Naive thymus-derived CD4-positive, alpha-beta T cell (primary cell): ENCODE data around the gene HHATL. TPM values are rescaled to one million over a fixed set of nuclear protein-coding genes. Genes with fewer than 3 reads are reported as not detected.

ENCODE experiments used
- ATAC-seq: fragments of 150-1000 bp; cut with Tn5 transposase; 2 replicates; pipeline ENCODE4 v1.10.0; 2021; ENCODE audit warnings: mild to moderate bottlenecking, moderate library complexity
- CTCF ChIA-PET: fragments of 350-600 bp; sonication (Branson Sonifier 250); formaldehyde crosslinking; loops from one replicate; lab custom pipeline; 2021; ENCODE audit warnings: antibody characterized with exemption; lab: Charles Lee
- POLR2A ChIA-PET: fragments of 350-600 bp; sonication (Branson Sonifier 250); formaldehyde crosslinking; loops from one replicate; lab custom pipeline; 2021; ENCODE audit warnings: antibody characterized with exemption, inconsistent platforms; lab: Charles Lee
- DNase-seq, 9 donors: peaks; one replicate each; pipeline versions ENCODE4 v3.0.0 to v3.0.0-alpha.2; 2020 to 2022; ENCODE audit warnings: mixed read lengths in 1 of 9
- H3K27ac ChIP-seq: one replicate; pipeline ENCODE4 v1.7.0; 2013; ENCODE audit warnings: mild to moderate bottlenecking, low read depth, low read length, moderate library complexity
- H3K27me3 ChIP-seq, 2 donors: one replicate each; pipeline ENCODE4 v1.7.0; 2013; ENCODE audit warnings: low read length in 2 of 2, mild to moderate bottlenecking in 2 of 2, moderate library complexity in 2 of 2; ENCODE audit not compliant: control insufficient read depth in 2 of 2, insufficient read depth in 2 of 2
- H3K36me3 ChIP-seq, 3 experiments: 1 replicate in 2 of 3; 2 replicates in 1 of 3; pipeline ENCODE4 v1.7.0; 2013; ENCODE audit warnings: low read length in 3 of 3, mild to moderate bottlenecking in 3 of 3, moderate library complexity in 1 of 3; ENCODE audit not compliant: insufficient read depth in 3 of 3, control insufficient read depth in 2 of 3
- H3K4me1 ChIP-seq, 2 donors: one replicate each; pipeline ENCODE4 v1.7.0; 2013; ENCODE audit warnings: low read length in 2 of 2, mild to moderate bottlenecking in 2 of 2, moderate library complexity in 1 of 2; ENCODE audit not compliant: control insufficient read depth in 2 of 2, insufficient read depth in 2 of 2
- H3K4me3 ChIP-seq: 2 replicates; pipeline ENCODE4 v1.7.0; 2013; ENCODE audit warnings: mild to moderate bottlenecking, low read length
- H3K9me3 ChIP-seq, 3 experiments: 1 replicate in 2 of 3; 2 replicates in 1 of 3; pipeline ENCODE4 v1.7.0; 2013; ENCODE audit warnings: low read length in 3 of 3; ENCODE audit not compliant: control insufficient read depth in 2 of 3
- H3K27ac Mint-ChIP-seq, 9 donors: one replicate each; pipeline ENCODE4 v1.8.0; 2020 to 2022; ENCODE audit warnings: mixed read lengths in 9 of 9, mild to moderate bottlenecking in 8 of 9, moderate library complexity in 5 of 9, inconsistent platforms in 2 of 9
- H3K27me3 Mint-ChIP-seq, 5 donors: one replicate each; pipeline ENCODE4 v1.8.0; 2021 to 2022; ENCODE audit warnings: mixed read lengths in 5 of 5, mild to moderate bottlenecking in 1 of 5
- H3K36me3 Mint-ChIP-seq, 5 donors: one replicate each; pipeline ENCODE4 v1.8.0; 2020 to 2022; ENCODE audit warnings: mixed read lengths in 5 of 5, mild to moderate bottlenecking in 3 of 5, inconsistent platforms in 1 of 5
- H3K4me1 Mint-ChIP-seq, 7 donors: one replicate each; pipeline ENCODE4 v1.8.0; 2020 to 2022; ENCODE audit warnings: mixed read lengths in 7 of 7, mild to moderate bottlenecking in 3 of 7, inconsistent platforms in 1 of 7
- H3K4me3 Mint-ChIP-seq, 10 donors: one replicate each; pipeline ENCODE4 v1.8.0; 2020 to 2022; ENCODE audit warnings: mild to moderate bottlenecking in 10 of 10, mixed read lengths in 10 of 10, moderate library complexity in 6 of 10, inconsistent platforms in 2 of 10
- H3K9me3 Mint-ChIP-seq, 11 donors: one replicate each; pipeline ENCODE4 v1.8.0; 2020 to 2022; ENCODE audit warnings: mixed read lengths in 11 of 11, mild to moderate bottlenecking in 4 of 11, inconsistent platforms in 1 of 11, moderate library complexity in 1 of 11
- intact Hi-C, 2 donors: fragments of 100-400 bp; cut with micrococcal nuclease; formaldehyde crosslinking; loops; one replicate each; pipeline ENCODE4 v1.15.1; 2023
- polyA plus RNA-seq, 2 donors: library from polyadenylated mRNA; unstranded; fragments of 300-500 nt; fragmentation: Illumina TruSeq; gene quantifications; one replicate each; pipeline ENCODE4 v1.2.3, GENCODE V29; 2021
- total RNA-seq, 6 experiments: library from RNA in 5 of 6; stranded (reverse) in 5 of 6; gene quantifications; 1 replicate in 5 of 6; 2 replicates in 1 of 6; pipeline ENCODE4 v1.2.3 and lab custom pipeline; 2021 to 2026

The HHATL gene
- total and polyA plus RNA-seq, 7 experiments from 2014 or later = not detected

DNA sequence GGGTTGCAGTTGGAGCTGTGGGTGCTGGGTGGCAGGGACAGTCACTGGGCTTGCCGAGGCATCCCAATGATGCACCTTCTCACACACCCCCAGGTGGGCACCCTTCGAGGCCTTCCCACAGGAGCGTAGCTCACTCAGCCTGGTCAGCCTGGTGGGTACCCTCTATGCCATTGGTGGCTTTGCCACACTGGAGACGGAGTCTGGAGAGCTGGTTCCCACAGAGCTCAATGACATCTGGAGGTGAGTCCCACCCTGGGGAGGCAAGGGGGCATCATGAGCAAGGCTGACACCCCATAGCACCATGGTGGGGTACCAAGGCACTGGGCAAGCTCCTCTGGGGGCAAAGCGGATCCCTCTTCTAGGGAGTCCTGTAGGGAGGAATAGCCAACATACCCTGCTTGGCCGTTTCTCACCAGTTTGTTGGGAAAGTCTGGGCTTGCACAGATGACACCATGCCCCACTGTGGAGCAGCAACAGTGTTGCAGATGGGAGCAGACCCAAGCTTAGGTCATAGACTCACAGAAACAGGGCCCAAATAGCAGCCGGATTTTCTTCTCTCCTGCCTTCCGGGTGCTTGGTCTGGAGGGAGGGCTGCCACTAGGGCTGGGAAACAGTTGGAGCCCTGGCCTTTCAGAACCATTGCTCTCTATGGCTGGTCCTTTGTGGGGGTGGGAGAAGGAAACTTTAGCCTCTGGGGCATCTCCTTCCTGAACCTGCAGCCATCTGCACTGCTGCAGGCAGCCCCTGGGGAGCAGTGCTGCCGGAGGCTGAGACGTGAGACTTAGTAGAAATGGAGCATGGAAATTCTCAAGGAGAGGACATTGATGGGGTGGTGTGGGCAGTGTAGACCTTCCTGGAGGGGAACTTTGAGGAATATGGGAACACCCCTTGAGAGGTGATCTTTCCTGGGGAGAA lies 11.6 kb downstream of the HHATL start:
- Mint-ChIP-seq H3K27me3 (peaks cover 0 to 8% (median 4%) of the 10 kb centered on the region in 5 donors), H3K4me3 (no peak overlapping the region), H3K27ac (no peak overlapping the region), H3K9me3 (peaks cover 0 to 2% (median 0%) of the 10 kb centered on the region in 11 donors), H3K36me3 (no peaks in the 10 kb centered on the region), H3K4me1 (peaks cover 0 to 2% (median 0%) of the 10 kb centered on the region in 7 donors)
- no peaks in the 10 kb centered on the region for H3K9me3 ChIP-seq
- no peak overlapping the region for H3K4me3 ChIP-seq
- H3K4me1 ChIP-seq = no peaks in the 10 kb centered on the region
- POLR2A ChIA-PET = no interaction called here
- ATAC-seq = no peak
- intact Hi-C loops = no loop called here
- no peak overlapping the region for H3K27ac ChIP-seq
- no peaks in the 10 kb centered on the region for H3K27me3 ChIP-seq
- CTCF ChIA-PET = interaction anchor here (0.6 kb wide), 1 partner anchor 550 kb away, joined by 4 read pairs; no protein-coding TSS in a partner anchor
- DNase-seq = no peak
- H3K36me3 ChIP-seq = no peaks in the 10 kb centered on the region

DNA sequence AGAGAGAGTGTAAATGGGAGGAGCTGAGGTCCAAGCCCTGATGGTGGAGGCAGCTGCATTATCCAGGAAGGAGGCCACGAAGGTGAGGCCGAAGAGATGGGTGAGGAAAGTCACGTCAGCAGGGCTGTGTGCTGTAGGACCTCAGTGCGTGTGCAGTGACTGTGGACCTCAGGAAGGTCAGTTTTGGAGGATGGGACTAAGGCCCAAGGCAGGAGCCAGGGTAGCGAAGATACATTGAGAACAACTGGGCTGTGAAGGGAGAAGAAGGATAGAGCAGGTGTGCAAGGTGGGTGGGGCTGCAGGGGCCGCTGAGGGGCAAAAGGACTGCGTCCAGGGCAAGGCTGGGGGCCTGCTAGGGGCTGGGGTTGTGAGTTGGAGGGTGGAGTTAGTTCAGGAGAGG lies 12.4 kb downstream of the HHATL start:
- H3K4me3 ChIP-seq = no peak overlapping the region
- DNase-seq (no peak), ATAC-seq (no peak)
- no peaks in the 10 kb centered on the region for H3K36me3 ChIP-seq
- H3K4me1 ChIP-seq = no peaks in the 10 kb centered on the region
- peaks cover 0 to 6% (median 3%) of the 10 kb centered on the region in 7 donors for H3K4me1 Mint-ChIP-seq
- H3K27me3 Mint-ChIP-seq = peaks cover 0 to 13% (median 7%) of the 10 kb centered on the region in 5 donors
- H3K27ac ChIP-seq = no peak overlapping the region
- no peaks in the 10 kb centered on the region for H3K36me3 Mint-ChIP-seq
- ChIA-PET CTCF (interaction anchor here (0.7 kb wide), 1 partner anchor 11 kb away, joined by 3 read pairs; no protein-coding TSS in a partner anchor), POLR2A (no interaction called here)
- peaks cover 0 to 2% (median 0%) of the 10 kb centered on the region in 11 donors for H3K9me3 Mint-ChIP-seq
- no peaks in the 10 kb centered on the region for H3K27me3 ChIP-seq
- H3K4me3 Mint-ChIP-seq = no peak overlapping the region
- H3K27ac Mint-ChIP-seq = no peak overlapping the region
- H3K9me3 ChIP-seq = no peaks in the 10 kb centered on the region
- intact Hi-C loops = no loop called here

DNA sequence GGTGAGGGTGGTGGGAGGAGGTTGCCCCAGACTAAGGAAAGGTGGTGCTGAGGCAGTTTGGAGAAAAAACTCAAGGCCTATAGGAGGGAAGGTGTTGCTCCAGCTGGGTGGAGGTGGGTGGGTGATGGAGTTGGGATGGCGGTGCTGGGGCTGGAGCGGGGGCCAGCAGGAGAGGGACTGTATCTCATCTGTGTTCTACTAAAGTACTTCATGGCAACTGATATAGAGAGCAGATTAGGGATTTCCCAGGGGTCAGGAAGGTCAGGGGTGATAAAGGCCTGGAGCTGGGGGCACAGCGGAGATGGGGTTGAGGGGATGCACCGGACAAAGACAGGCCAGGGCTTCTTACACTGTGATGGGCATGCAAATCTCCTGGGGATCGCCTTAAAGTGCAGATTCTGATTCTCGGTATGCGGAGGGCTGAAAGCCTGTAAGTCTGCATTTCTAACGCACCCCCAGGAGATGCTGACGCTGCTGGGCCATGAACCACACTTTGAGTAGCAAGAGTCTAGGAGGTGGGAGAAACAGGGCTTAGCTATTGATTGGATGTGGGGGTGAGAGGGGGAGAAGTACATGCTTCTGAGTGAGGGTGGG lies 13.1 kb downstream of the HHATL start:
- Histone ChIP-seq H3K27me3 (no peaks in the 10 kb centered on the region), H3K4me1 (no peaks in the 10 kb centered on the region), H3K9me3 (no peaks in the 10 kb centered on the region), H3K36me3 (no peaks in the 10 kb centered on the region), H3K27ac (no peak overlapping the region), H3K4me3 (no peak overlapping the region)
- no peak for ATAC-seq
- peaks cover 0 to 6% (median 3%) of the 10 kb centered on the region in 7 donors for H3K4me1 Mint-ChIP-seq
- H3K36me3 Mint-ChIP-seq = no peaks in the 10 kb centered on the region
- no peak for DNase-seq
- CTCF ChIA-PET = no interaction called here
- H3K9me3 Mint-ChIP-seq = peaks cover 0 to 2% (median 0%) of the 10 kb centered on the region in 11 donors
- no peak overlapping the region for H3K4me3 Mint-ChIP-seq
- intact Hi-C loops = no loop called here
- POLR2A ChIA-PET = no interaction called here
- H3K27me3 Mint-ChIP-seq = peaks cover 0 to 16% (median 7%) of the 10 kb centered on the region in 5 donors
- peak overlapping the region in 1 of 9 donors; percentile 39 for H3K27ac Mint-ChIP-seq

DNA sequence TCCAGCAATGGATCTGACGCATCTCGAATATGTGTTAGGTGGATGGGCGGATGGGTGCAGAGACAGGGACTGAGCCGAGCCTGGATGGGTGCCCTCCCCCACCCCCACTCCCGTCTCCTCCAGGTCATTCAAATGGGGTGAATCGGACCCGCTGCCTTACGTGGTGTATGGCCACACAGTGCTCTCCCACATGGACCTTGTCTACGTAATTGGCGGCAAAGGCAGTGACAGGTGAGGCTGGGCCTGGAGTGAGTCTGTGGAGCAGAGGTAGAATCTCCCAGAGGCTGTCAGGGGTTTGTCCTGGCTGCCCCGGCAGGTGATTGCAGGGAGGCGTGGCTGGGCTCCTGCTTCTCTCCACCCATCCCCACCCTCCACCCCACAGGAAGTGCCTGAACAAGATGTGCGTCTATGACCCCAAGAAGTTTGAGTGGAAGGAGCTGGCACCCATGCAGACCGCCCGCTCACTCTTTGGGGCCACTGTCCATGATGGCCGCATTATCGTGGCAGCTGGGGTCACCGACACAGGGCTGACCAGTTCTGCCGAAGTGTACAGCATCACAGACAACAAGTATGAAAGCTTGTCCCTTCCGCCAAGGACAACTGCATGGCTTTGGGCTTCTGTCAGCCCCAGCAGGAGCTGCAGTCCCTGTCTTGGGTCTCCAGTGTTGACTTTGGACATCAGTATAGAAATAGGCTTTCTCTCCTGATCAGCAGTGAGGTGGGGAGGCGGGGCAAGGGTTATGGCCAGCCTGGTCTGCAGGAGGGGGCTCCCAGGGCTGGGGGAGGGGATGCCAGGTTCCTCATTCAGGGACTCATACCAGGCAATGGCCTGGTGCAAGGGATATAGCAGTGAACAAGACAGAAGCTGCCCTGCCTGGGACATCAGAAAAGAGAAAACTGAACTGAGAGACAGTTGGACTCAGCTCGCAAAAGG lies 13.8 kb downstream of the HHATL start:
- ATAC-seq = no peak
- intact Hi-C loops = no loop called here
- CTCF ChIA-PET = no interaction called here
- H3K27me3 Mint-ChIP-seq = peaks cover 0 to 16% (median 7%) of the 10 kb centered on the region in 5 donors
- POLR2A ChIA-PET = no interaction called here
- H3K27me3 ChIP-seq = no peaks in the 10 kb centered on the region
- no peaks in the 10 kb centered on the region for H3K36me3 Mint-ChIP-seq
- H3K27ac Mint-ChIP-seq = no peak overlapping the region
- peaks cover 0 to 6% (median 3%) of the 10 kb centered on the region in 7 donors for H3K4me1 Mint-ChIP-seq
- no peaks in the 10 kb centered on the region for H3K36me3 ChIP-seq
- H3K4me3 Mint-ChIP-seq = no peak overlapping the region
- no peaks in the 10 kb centered on the region for H3K4me1 ChIP-seq
- H3K9me3 ChIP-seq = no peaks in the 10 kb centered on the region
- no peak overlapping the region for H3K4me3 ChIP-seq
- H3K9me3 Mint-ChIP-seq = peaks cover 0 to 2% (median 0%) of the 10 kb centered on the region in 11 donors
- no peak overlapping the region for H3K27ac ChIP-seq
- no peak for DNase-seq

DNA sequence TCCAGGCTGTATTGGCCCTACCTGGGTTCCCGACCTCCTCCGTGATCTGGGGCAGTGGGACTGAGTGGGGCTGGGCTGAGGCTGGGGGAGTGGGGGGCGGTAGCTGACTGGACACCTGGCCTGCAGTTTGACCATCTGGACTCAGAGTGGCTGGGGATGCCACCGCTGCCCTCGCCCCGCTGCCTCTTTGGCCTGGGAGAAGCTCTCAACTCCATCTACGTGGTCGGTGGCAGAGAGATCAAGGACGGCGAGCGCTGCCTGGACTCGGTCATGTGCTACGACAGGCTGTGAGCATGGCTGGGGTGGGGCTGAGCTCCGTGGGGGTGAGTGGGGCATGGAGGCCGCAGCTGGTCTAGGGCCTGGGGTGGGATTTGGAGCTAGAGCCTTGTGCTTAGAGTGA lies 14.6 kb downstream of the HHATL start:
- Histone ChIP-seq H3K27me3 (no peaks in the 10 kb centered on the region), H3K27ac (no peak overlapping the region), H3K9me3 (no peaks in the 10 kb centered on the region), H3K36me3 (no peaks in the 10 kb centered on the region), H3K4me3 (no peak overlapping the region), H3K4me1 (no peaks in the 10 kb centered on the region)
- CTCF ChIA-PET = no interaction called here
- Mint-ChIP-seq H3K27me3 (peaks cover 5 to 22% (median 11%) of the 10 kb centered on the region in 5 donors), H3K4me1 (peaks cover 0 to 6% (median 3%) of the 10 kb centered on the region in 7 donors), H3K27ac (no peak overlapping the region), H3K36me3 (peaks cover 0 to 2% (median 0%) of the 10 kb centered on the region in 5 donors), H3K9me3 (peaks cover 0 to 2% (median 0%) of the 10 kb centered on the region in 11 donors), H3K4me3 (no peak overlapping the region)
- intact Hi-C loops = no loop called here
- no peak for DNase-seq
- no peak for ATAC-seq
- POLR2A ChIA-PET = no interaction called here
